ENCODE results near the gene MIA2. TPM values are rescaled to one million over a fixed set of nuclear protein-coding genes. Genes with fewer than 3 reads are reported as not detected.
A peak's percentile ranks its signal among the peaks of the same experiment; 100 is the strongest.
"Not testable (repeated sequence)": the region's sequence is repeated elsewhere in the genome, so short reads cannot be mapped to it uniquely, and the experiment has no call there.

The MIA2 gene
- total RNA-seq, 1 experiment from 2014 or later = 16.9 TPM

- in situ Hi-C loops (cut with HindIII; ENCODE audit: low pct_unique_long_range_greater_than_20kb, low sequenced_read_pairs) = no loop called here
- no peak for DNase-seq (ENCODE audit: low read depth, low spot score)
Observed at GRCh38 chr14:39228044-39228443, 5.7 kb upstream of the MIA2 start.

- in situ Hi-C loops (cut with HindIII; ENCODE audit: low pct_unique_long_range_greater_than_20kb, low sequenced_read_pairs) = no loop called here
- no peak for DNase-seq (ENCODE audit: low read depth, low spot score)
Observed at GRCh38 chr14:39228509-39229221, 5.0 kb upstream of the MIA2 start.

GRCh38 chr14:39229222-39229543 is 4.5 kb upstream of the MIA2 start:
- no peak for DNase-seq (ENCODE audit: low read depth, low spot score)
- in situ Hi-C loops (cut with HindIII; ENCODE audit: low pct_unique_long_range_greater_than_20kb, low sequenced_read_pairs) = no loop called here

GRCh38 chr14:39229601-39230110 is 4.1 kb upstream of the MIA2 start:
- no peak for DNase-seq (ENCODE audit: low read depth, low spot score)
- in situ Hi-C loops (cut with HindIII; ENCODE audit: low pct_unique_long_range_greater_than_20kb, low sequenced_read_pairs) = no loop called here

- in situ Hi-C loops (cut with HindIII; ENCODE audit: low pct_unique_long_range_greater_than_20kb, low sequenced_read_pairs) = no loop called here
- DNase-seq (ENCODE audit: low read depth, low spot score) = no peak
Observed at GRCh38 chr14:39230416-39231035, 3.2 kb upstream of the MIA2 start.

GRCh38 chr14:39231751-39232553 is 1.8 kb upstream of the MIA2 start:
- DNase-seq (ENCODE audit: low read depth, low spot score) = peak; percentile 61

GRCh38 chr14:39232554-39233415 is 930 bp upstream of the MIA2 start:
- no peak for DNase-seq (ENCODE audit: low read depth, low spot score)
- in situ Hi-C loops (cut with HindIII; ENCODE audit: low pct_unique_long_range_greater_than_20kb, low sequenced_read_pairs) = no loop called here

More at GRCh38 chr14:39231751-39232553, 1.8 kb upstream of the MIA2 start:
- in situ Hi-C loops (cut with HindIII; ENCODE audit: low pct_unique_long_range_greater_than_20kb, low sequenced_read_pairs) = not testable (repeated sequence)

- in situ Hi-C loops (cut with HindIII; ENCODE audit: low pct_unique_long_range_greater_than_20kb, low sequenced_read_pairs); DNase-seq (ENCODE audit: low read depth, low spot score): not testable (repeated sequence)
Observed at GRCh38 chr14:39234986-39235385, 1.3 kb downstream of the MIA2 start.

- DNase-seq (ENCODE audit: low read depth, low spot score); in situ Hi-C loops (cut with HindIII; ENCODE audit: low pct_unique_long_range_greater_than_20kb, low sequenced_read_pairs): not testable (repeated sequence)
Observed at GRCh38 chr14:39235466-39235865, 1.8 kb downstream of the MIA2 start.

- no peak for DNase-seq (ENCODE audit: low read depth, low spot score)
- in situ Hi-C loops (cut with HindIII; ENCODE audit: low pct_unique_long_range_greater_than_20kb, low sequenced_read_pairs) = no loop called here
Observed at GRCh38 chr14:39240769-39241168, 7.1 kb downstream of the MIA2 start.

- DNase-seq (ENCODE audit: low read depth, low spot score) = no peak
- in situ Hi-C loops (cut with HindIII; ENCODE audit: low pct_unique_long_range_greater_than_20kb, low sequenced_read_pairs) = no loop called here
Observed at GRCh38 chr14:39241637-39242036, 7.9 kb downstream of the MIA2 start.

- no peak for DNase-seq (ENCODE audit: low read depth, low spot score)
- in situ Hi-C loops (cut with HindIII; ENCODE audit: low pct_unique_long_range_greater_than_20kb, low sequenced_read_pairs) = no loop called here
Observed at GRCh38 chr14:39243831-39244230, 10.1 kb downstream of the MIA2 start.

- no peak for DNase-seq (ENCODE audit: low read depth, low spot score)
- in situ Hi-C loops (cut with HindIII; ENCODE audit: low pct_unique_long_range_greater_than_20kb, low sequenced_read_pairs) = no loop called here
Observed at GRCh38 chr14:39246618-39247017, 12.9 kb downstream of the MIA2 start.

GRCh38 chr14:39247256-39247655 is 13.5 kb downstream of the MIA2 start:
- in situ Hi-C loops (cut with HindIII; ENCODE audit: low pct_unique_long_range_greater_than_20kb, low sequenced_read_pairs) = no loop called here
- no peak for DNase-seq (ENCODE audit: low read depth, low spot score)

- no peak for DNase-seq (ENCODE audit: low read depth, low spot score)
- in situ Hi-C loops (cut with HindIII; ENCODE audit: low pct_unique_long_range_greater_than_20kb, low sequenced_read_pairs) = no loop called here
Observed at GRCh38 chr14:39251547-39251946, 17.8 kb downstream of the MIA2 start.

GRCh38 chr14:39257388-39257787 is 23.7 kb downstream of the MIA2 start:
- in situ Hi-C loops (cut with HindIII; ENCODE audit: low pct_unique_long_range_greater_than_20kb, low sequenced_read_pairs) = not testable (repeated sequence)

GRCh38 chr14:39258782-39259545 is 25.2 kb downstream of the MIA2 start:
- DNase-seq (ENCODE audit: low read depth, low spot score) = no peak
- in situ Hi-C loops (cut with HindIII; ENCODE audit: low pct_unique_long_range_greater_than_20kb, low sequenced_read_pairs) = no loop called here

More at GRCh38 chr14:39257388-39257787, 23.7 kb downstream of the MIA2 start:
- DNase-seq (ENCODE audit: low read depth, low spot score) = not testable (repeated sequence)

Measured in SK-MEL-5 (cell line).